HG03439 (cell line): ENCODE data around the gene STAU1.
"Not testable (repeated sequence)": the region's sequence is repeated elsewhere in the genome, so short reads cannot be mapped to it uniquely, and the experiment has no call there.

ENCODE experiments used
- ATAC-seq: cut with Tn5 transposase; IDR thresholded peaks from one replicate; pipeline ENCODE4 v1.9.1; 2021; ENCODE audit warnings: mild to moderate bottlenecking, moderate library complexity; ENCODE audit not compliant: unreplicated experiment

Gene STAU1

GRCh38 chr20:49166534-49167449 lies 21.3 kb downstream of the STAU1 start:
- ATAC-seq, result no peak

- no peak for ATAC-seq
These were observed 22.5 kb downstream of the STAU1 start for GRCh38 chr20:49165611-49166010.

- no peak for ATAC-seq
These were observed 24.4 kb downstream of the STAU1 start for GRCh38 chr20:49163696-49164095.

- no peak for ATAC-seq
These were observed 26.5 kb downstream of the STAU1 start for GRCh38 chr20:49161428-49162152.

- no peak for ATAC-seq
These were observed 27.8 kb downstream of the STAU1 start for GRCh38 chr20:49160057-49160929.

GRCh38 chr20:49157146-49157545 lies 31.0 kb downstream of the STAU1 start:
- no peak for ATAC-seq

GRCh38 chr20:49156481-49156880 lies 31.7 kb downstream of the STAU1 start:
- no peak for ATAC-seq

GRCh38 chr20:49151436-49151835 lies 36.7 kb downstream of the STAU1 start:
- ATAC-seq, result no peak

GRCh38 chr20:49149281-49150045 lies 38.7 kb downstream of the STAU1 start:
- ATAC-seq, result no peak

GRCh38 chr20:49148601-49149000 lies 39.5 kb downstream of the STAU1 start:
- no peak for ATAC-seq

- no peak for ATAC-seq
These were observed 40.8 kb downstream of the STAU1 start for GRCh38 chr20:49147296-49147695.

- ATAC-seq, result no peak
These were observed 41.5 kb downstream of the STAU1 start for GRCh38 chr20:49146442-49147225.

- ATAC-seq, result no peak
These were observed 47.3 kb downstream of the STAU1 start for GRCh38 chr20:49140834-49141233.

GRCh38 chr20:49140411-49140810 lies 47.7 kb downstream of the STAU1 start:
- ATAC-seq, result no peak

- no peak for ATAC-seq
These were observed 49.7 kb downstream of the STAU1 start for GRCh38 chr20:49138431-49138830.

GRCh38 chr20:49136817-49137571 lies 51.1 kb downstream of the STAU1 start:
- no peak for ATAC-seq

GRCh38 chr20:49134797-49135196 lies 53.3 kb downstream of the STAU1 start:
- not testable (repeated sequence) for ATAC-seq

- ATAC-seq, result no peak
These were observed 54.6 kb downstream of the STAU1 start for GRCh38 chr20:49133571-49133970.

- ATAC-seq, result no peak
These were observed 55.1 kb downstream of the STAU1 start for GRCh38 chr20:49132995-49133478.
